Measurements from ENCODE around the gene NUDT4. TPM values are rescaled to one million over a fixed set of nuclear protein-coding genes. Genes with fewer than 3 reads are reported as not detected.
"Not testable (repeated sequence)": the region's sequence is repeated elsewhere in the genome, so short reads cannot be mapped to it uniquely, and the experiment has no call there.

NUDT4 gene
- total RNA-seq, 1 experiment from 2014 or later, result 45.0 TPM

DNA sequence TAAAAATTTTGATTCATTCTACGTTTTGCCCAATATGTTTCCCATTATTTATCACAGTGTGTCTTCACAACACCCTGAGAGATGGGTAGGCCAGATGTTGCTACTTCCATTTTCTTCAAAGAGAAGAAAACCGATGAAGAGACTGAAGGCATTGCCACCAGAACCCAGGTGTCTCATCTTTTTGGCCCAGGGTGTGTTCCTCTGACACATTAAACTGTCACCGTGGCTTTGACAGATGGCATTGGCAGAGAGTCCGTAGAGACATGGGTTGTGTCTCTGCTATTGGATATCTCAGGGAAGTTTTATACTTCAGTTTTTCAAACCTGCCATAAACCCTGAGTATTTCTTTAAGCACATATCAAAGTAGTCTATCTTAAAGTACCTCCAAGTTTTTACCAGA is 11.3 kb upstream of the NUDT4 start:
- DNase-seq (ENCODE audit: low read depth), result no peak

DNA sequence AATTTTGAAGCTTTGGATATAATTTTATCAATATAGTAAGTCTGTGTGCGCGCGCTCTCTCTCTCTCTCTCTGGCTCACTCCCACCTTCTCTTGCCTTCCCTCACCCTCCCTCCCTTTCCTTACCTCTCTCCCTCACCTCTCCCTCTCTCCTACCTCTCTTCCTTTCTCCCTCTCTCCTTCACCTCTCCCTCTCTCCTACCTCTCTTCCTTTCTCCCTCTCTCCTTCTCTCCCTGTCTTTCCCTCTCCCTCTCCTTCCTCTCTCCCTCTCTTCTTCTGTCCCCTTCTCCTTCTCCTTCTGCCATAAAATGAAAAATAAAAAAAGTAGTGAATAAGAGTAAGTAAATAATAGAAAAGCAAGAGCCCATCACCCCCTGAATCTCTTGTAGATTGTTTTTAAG is 9.0 kb upstream of the NUDT4 start:
- DNase-seq (ENCODE audit: low read depth), result no peak

DNA sequence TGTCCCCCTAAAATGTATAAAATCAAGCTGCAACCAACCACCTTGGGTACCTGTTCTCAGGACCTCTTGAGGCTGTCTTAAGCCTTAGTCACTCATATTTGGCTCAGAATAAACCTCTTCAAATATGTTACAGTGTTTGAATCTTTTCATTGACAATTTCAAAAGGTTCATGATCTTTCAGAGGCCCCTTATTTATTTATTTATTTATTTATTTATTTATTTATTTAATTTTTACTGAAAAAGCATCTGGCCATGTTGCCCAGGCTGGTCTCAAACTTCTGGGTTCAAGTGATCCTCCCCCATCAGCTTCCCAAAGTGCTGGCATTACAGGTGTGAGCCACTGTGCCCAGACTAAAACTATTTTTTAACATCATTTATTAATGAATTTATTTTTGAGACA is 8.2 kb upstream of the NUDT4 start:
- no peak for DNase-seq (ENCODE audit: low read depth)

DNA sequence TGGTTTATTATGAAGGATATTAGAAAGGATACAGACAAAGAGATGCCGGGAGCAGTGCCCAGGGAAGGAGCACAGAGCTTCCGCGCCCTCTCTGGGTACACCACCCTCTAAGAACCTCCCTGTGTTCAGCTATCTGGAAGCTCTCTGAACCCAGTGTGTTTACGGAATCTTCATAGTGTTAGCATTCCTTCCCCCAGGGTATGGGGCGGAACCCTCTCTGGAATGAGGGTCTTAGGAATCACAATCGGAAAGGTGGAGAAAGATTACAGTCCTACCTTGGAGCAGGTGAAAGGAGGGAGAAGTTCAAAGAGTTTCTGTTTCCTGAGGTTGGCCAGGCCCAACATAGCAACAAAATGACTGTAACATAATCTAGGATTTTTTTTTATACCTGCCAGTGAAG is 6.8 kb upstream of the NUDT4 start:
- no peak for DNase-seq (ENCODE audit: low read depth)

DNA sequence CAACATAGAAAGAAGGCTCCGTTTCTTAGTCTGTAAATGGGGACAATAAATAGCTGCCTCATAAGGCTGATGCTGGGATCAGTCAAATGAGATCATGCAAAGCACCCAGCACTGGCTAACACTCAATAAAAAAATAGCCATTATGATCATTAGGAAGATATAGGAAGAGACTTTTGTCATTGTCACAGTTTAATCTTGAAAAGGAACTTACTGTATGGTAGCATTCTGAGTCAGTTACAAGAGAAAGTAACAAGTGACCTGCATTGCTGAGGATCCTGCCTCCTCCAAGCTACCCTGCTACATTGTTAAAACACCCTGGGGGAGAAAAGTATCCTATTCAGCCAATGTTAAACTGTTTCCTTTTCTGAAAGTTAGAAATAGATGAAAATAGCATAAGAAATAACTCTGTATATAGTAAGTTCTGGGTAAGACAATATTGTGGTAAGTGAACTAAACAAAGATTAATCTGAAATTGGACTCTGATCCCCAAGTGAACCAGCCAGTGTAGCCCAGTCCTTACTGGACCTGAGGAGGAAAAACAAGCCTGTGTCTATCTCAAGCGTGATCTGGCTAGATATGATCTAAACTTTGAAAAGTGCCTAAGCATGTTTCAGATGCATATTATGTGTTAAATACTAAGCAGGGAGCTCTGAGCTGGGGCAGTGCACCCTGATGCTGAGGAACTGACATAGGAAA is 3.6 kb upstream of the NUDT4 start:
- no peak for DNase-seq (ENCODE audit: low read depth)

DNA sequence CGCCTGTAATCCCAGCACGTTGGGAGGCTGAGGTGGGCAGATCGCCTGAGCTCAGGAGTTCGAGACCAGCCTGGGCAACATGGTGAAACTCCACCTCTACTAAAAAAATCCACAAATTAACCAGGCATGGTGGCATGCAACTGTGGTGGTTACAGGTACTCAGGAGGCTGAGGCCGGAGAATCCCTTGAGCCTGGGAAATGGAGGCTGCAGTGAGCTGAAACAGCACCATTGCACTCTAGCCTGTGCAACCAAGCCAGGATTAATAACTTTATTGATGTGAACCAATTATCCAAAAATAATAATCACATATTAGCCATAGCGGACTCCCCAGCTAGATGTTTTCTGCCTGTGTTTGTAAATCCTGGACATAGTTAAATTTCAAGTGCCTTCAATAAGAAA is 1.8 kb upstream of the NUDT4 start:
- no peak for DNase-seq (ENCODE audit: low read depth)

DNA sequence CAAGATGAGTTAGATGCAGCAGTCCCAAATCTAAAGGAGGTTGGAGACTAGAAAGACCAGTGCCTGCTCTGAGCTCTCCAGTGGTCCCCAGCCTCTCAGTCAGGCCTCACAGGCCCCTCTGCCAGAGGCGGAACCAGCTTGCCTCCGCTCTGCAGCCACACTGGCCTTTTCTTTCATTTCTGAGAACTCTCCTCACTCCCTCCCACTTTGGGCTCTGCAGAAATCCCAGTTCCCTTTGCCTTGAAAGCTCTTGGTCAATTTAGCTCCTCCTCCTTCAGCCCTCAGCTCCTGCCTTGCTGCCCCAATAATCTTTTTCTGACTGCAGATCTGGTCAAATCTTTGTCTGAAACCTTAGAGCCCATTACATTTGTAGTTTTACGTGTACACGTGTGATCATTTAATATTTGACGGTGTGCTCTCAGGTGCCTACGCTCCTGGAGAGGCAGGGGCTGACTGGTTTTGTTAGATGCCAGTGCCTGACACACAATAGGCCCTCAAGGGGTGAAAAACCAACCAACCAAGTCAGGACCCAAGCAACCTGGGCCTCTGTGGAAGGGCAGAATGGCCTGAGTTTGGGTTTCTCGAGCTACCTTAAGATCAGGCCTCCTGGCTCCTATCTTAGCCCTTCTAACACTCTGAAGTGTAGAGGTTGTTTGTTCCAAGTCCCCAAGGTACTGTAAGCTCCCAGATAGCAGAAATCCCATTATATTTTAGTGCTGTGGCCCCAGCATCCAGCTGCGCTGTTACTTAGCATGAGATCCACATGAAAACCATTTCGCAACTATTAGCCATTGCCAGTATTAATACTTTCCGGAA is 1.1 kb upstream of the NUDT4 start:
- DNase-seq (ENCODE audit: low read depth), result no peak

DNA sequence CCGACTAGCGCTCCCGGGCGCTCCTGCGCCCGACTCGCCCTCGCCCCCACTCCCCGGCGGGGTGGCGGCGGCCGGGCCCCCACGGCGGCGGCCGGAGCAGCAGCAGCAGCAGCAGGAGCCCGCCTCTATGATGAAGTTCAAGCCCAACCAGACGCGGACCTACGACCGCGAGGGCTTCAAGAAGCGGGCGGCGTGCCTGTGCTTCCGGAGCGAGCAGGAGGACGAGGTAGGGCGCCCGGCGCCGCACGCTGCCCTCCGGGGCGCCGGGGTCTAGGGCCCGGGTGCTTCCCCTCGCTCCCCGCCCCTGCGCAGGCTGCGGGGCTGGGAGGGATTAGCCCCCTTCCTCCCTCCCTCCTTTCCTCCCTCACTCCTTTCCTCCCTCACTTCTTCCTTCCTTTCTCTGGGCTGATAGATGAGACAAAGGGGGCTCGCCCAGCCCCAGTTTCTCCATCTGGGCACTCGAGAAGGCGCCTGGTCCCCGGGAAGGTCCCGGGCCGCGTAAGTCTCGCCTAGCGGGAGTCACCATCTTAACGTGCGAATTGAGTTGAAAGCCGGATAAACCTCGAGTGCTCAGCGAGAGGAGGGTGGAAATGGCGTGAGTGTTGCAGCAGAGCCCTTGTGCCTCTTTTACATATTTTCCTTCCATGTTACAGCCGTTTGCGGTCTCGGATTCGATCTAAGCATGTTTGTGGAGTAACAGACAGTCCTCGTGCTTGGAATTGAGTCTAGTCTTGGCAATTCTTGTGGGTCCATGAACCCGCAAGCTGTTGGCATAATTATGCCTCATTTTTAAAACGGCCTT is 672 bp downstream of the NUDT4 start:
- DNase-seq (ENCODE audit: low read depth), result peak; percentile 74

DNA sequence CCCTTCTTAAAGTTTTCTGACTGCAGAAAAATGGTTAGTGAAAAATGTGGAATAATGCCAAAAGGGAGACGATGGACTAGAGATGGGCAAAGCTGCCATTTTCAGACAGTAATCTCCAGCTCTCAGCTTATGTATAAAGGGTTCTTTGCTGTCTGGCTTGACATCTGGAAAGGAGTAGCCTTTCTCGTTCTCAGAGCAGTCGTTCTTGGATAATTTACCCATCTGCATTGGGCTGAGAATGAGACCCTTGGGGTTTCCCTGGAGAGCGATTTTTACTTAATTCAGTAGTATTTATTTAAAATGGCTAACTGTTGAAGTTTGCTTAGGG is 1.2 kb downstream of the NUDT4 start:
- DNase-seq (ENCODE audit: low read depth), result no peak

DNA sequence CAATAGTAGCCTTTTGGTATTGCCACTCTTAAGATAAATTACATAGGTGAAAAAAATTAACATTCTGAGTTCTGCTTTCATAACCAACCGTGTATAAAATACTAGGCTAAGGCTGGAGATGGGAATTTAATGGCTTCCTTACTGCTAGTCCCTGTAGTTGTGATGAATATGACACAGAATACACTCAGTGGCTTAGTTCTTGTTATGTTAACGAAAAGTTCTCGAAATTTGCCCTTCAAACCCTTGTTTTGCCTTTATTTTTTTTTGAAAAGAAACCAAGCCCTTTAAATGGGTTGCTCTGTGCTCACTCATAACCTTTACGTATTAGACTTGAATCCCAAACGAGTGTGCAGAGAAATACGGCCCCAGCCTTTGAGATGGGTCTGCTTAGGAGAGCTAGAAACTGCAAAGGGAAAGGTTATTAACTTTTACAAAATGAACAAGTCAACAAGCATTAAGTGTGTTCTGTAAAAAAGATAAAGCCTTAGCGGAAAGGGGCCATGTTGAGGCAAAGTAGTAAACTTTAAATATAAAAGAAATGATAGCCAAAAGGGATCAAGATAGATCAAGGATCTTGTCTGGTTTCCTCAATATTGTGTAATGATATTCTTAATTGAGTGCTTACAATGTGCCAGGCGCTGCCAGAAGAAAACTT is 1.7 kb downstream of the NUDT4 start:
- no peak for DNase-seq (ENCODE audit: low read depth)

DNA sequence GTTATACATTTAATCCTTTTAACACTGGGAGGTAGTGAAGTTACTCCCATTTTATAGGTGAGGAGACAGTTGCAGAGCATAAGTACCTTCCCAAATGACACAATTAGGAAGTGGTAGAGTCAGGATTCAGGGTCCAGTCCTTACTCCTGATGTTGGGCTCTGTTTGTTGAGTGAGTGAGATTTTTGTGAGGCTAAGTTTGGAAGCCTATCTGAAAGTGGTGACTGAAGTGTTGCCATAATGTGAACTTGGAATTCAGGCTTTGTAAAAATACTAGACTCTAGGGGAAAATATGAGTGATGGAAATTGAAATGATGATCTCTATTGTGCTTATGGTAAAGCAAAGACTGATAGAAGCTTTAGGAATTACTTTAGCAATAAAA is 2.2 kb downstream of the NUDT4 start:
- no peak for DNase-seq (ENCODE audit: low read depth)

DNA sequence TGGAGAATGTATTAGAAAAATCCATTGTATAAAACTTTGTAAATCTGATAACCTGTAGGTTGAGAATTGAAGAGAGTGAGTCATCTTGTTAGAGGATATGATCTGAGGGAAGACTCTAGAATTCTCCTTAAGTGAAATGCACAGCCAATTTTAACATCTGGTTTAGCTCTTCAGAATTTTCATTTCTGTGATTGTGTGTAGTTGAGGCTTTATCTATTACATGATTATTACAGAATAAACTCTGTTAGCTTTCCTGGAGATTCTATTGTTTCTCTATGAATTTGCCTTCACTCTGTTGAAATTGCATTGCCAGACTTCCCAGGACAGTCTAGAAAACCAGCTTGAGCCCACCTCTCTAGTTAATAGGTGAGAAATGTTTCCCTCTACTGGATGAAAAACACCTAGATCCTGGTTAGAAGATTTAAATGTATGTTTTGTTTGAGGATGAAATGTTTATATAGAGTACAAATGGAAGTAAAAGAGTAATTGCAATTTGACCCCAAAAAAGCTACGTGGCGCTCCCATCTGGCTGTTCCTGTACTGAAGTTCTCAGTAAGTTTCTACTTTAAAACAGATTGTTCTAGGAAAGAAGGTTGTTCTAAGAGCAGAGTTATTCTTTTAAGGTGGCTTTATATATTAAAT is 2.9 kb downstream of the NUDT4 start:
- DNase-seq (ENCODE audit: low read depth), result no peak

DNA sequence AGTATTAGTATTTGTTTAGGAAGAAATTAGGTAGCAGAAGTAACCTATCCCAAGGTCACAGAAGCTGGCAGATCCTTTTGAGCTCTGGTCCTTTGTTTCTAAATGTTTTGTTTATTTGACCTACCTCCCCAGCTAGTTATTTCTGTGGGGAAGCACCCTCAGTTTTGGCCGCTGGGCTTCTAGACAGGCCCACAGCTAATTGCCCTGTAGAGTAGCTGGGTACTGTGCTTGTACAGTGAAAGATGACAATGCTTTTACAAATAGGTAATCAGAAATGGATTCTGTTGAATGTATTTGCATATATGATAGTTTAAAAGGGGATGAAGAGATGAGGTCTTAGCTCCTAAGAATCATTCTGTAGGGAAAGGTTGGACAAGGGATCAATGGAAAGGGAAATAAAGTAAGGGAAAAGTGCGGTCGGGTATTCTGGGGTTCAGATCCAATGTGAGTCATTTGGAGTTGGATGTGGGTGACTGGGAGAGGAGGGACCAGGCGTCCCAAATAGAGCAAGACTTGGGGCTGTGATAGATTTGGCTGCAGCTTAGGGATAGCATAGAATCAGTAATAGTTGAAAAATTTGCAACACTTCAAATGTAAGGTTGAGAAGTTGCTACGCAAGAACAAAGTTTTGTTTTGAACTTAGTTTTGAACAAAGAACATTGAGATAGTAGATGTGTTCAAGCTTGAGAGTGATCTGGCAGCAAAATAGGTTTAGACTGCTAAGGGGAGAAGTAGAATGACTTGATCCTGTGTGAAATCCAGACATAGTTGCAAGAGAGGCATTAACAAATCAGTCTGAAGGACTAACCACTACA is 3.6 kb downstream of the NUDT4 start:
- DNase-seq (ENCODE audit: low read depth), result no peak

DNA sequence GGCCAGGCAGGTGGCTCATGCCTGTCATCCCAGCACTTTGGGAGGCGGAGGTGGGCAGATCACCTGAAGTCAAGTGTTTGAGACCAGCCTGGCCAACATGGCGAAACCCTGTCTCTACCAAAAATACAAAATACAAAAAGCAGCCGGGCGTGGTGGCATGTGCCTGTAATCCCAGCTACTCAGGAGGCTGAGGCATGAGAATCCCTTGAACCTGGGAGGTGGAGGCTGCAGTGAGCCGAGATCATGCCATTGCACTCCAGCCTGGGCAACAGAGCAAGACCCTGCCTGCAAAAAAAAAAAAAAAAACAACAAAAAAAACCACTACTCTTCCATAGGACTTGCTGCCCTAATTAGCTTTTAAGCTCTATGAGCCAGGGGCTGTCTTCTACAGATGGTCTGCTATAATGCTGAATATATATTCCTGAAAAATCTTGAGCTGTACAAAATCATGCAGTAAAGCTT is 4.3 kb downstream of the NUDT4 start:
- not testable (repeated sequence) for DNase-seq (ENCODE audit: low read depth)

DNA sequence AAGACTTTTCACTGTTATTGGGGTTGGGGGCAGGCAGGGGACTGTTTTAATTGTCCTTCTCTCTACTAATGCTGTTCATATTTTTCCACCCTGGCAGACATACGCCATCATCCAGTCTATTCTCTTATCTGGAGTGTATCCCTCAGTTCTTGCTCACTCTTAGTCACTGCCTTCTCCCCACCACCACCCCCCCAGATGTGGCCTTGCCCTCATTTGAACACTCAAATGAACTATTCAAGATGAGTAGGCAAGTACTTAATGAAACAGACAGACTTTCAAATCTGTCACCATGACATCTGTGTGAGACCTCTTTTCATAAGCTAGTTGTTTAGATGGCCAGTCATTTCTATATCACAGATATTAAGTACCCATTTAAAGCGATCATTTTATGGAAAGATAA is 10.1 kb downstream of the NUDT4 start:
- peak; percentile 76 for DNase-seq (ENCODE audit: low read depth)

DNA sequence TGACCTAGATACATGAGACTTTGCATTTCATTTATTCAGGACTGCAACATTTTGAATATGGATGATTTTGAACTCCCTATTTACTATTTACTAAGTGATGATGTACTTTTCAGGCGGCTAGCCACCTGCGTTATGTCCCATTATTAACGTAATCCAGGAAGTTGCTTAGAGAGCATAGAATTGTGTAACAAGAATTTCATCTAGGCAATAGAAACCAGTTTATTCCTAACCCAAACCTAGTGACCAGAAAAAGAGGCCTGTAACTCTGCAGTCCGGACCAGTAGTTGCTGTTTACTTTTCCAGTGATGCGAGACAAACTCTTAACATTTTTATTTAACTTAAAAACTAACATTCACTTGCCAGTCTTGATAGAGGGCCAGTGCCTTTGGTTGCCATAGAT is 12.3 kb downstream of the NUDT4 start:
- no peak for DNase-seq (ENCODE audit: low read depth)

DNA sequence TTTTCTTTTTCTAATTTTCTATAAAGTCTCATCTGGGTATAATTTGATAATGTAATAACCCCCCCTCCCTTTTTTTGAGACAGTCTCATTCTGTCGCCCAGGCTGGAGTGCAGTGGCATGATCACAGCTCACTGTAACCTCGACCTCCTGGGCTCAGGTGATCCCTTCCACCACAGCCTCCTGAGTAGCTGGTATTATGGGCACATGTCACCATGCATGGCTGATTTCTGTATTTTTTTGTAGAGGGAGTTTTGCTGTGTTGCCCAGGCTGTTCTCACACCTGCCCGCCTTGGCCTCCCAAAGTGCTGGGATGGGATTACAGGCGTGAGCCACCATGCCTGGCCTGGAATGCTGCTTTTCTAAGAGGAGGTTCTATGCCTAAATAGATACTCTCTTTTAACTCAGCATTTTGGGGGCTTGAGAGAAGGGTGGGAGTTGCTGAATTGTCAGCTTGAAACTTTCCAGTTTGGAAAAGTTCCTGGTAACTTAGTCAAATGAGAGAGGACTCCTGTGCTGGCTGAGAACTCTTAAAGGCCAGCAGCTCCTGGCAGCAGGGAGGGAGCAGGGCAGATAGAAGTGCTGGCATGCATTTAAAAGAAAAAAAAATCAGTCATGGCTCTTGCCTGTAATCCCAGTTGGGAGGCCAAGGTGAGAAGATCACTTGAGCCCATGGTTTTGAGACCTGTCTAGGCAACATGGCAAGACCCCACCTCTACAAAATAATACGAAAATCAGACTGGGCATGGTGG is 13.0 kb downstream of the NUDT4 start:
- DNase-seq (ENCODE audit: low read depth), result no peak

DNA sequence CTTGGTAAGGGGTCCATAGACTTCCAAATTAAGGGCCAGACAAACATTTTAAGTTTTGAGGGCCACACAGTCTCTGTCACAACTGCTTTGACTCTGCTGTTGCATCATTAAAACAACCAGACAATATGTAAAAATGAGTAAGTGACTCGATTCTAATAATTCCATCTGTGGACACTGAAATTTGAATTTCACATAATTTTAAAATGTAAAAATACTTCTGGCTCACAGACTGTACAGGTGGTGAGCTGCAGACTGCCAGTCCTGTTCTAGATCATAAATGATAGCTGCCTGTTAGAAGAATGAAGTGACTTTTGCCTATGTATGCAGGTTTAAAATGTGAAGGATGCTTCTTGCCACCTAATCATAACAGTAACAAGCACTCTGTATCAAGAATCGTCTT is 15.7 kb downstream of the NUDT4 start:
- no peak for DNase-seq (ENCODE audit: low read depth)

DNA sequence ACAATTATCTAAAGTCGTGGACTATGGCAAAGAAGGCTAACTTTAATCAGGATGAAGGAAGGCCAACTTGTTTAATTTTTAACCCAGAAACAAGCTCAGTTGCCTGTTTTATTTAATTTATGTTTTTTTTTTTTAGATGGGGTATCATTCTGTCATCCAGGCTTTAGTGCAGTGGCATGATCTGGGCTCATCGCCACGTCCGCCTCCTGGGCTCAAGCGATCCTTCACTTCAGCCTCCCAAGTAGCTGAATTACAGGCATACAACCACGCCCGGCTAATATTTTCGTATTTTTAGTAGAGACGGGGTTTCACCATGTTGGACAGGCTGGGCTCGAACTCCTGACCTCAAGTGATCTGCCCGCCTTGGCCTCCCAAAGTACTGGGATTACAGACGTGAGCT is 19.7 kb downstream of the NUDT4 start:
- DNase-seq (ENCODE audit: low read depth), result no peak

All from Daoy (cell line).